GM19099 (cell line): ENCODE results near the gene ATP1B2.

Experiments
- POLR2A ChIP-seq: IDR thresholded peaks from 3 replicates; pipeline ENCODE4 v1.6.1; 2011; ENCODE audit warnings: low read depth; ENCODE audit not compliant: insufficient read length; ENCODE audit errors: extremely low read depth

ATP1B2 gene

GRCh38 chr17:7654832-7655540 is 4.3 kb downstream of the ATP1B2 start:
- no peak for TF ChIP-seq POLR2A

DNA sequence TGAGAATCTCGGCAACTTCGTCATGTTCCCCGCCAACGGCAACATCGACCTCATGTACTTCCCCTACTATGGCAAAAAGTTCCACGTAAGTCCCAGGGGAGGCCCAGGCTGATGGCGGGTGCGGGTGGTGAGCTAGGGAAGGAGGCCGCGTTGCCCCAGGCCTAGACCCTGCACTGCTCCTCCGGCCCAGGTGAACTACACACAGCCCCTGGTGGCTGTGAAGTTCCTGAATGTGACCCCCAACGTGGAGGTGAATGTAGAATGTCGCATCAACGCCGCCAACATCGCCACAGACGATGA is 4.8 kb downstream of the ATP1B2 start:
- no peak for TF ChIP-seq POLR2A

GRCh38 chr17:7656958-7657609 is 6.4 kb downstream of the ATP1B2 start:
- TF ChIP-seq POLR2A = no peak

- TF ChIP-seq POLR2A = no peak
These were observed 17.1 kb downstream of the ATP1B2 start for GRCh38 chr17:7667656-7668406.

GRCh38 chr17:7668482-7668881 is 17.8 kb downstream of the ATP1B2 start:
- TF ChIP-seq POLR2A = no peak

DNA sequence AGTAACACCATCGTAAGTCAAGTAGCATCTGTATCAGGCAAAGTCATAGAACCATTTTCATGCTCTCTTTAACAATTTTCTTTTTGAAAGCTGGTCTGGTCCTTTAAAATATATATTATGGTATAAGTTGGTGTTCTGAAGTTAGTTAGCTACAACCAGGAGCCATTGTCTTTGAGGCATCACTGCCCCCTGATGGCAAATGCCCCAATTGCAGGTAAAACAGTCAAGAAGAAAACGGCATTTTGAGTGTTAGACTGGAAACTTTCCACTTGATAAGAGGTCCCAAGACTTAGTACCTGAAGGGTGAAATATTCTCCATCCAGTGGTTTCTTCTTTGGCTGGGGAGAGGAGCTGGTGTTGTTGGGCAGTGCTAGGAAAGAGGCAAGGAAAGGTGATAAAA is 22.5 kb downstream of the ATP1B2 start:
- no peak for TF ChIP-seq POLR2A

DNA sequence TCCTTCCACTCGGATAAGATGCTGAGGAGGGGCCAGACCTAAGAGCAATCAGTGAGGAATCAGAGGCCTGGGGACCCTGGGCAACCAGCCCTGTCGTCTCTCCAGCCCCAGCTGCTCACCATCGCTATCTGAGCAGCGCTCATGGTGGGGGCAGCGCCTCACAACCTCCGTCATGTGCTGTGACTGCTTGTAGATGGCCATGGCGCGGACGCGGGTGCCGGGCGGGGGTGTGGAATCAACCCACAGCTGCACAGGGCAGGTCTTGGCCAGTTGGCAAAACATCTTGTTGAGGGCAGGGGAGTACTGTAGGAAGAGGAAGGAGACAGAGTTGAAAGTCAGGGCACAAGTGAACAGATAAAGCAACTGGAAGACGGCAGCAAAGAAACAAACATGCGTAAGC is 24.2 kb downstream of the ATP1B2 start:
- TF ChIP-seq POLR2A = no peak

DNA sequence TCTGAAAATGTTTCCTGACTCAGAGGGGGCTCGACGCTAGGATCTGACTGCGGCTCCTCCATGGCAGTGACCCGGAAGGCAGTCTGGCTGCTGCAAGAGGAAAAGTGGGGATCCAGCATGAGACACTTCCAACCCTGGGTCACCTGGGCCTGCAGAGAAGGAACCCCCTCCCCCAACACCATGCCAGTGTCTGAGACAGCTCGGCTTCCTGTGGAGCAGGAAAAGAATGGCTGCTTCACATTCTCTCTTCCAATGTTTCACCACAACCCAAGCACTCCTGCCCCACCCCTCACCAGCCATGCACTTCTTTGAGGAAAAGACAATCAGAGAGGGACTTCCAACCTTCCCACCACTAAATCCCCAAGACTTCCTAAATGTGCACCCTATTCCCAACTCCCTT is 25.8 kb downstream of the ATP1B2 start:
- TF ChIP-seq POLR2A = no peak

DNA sequence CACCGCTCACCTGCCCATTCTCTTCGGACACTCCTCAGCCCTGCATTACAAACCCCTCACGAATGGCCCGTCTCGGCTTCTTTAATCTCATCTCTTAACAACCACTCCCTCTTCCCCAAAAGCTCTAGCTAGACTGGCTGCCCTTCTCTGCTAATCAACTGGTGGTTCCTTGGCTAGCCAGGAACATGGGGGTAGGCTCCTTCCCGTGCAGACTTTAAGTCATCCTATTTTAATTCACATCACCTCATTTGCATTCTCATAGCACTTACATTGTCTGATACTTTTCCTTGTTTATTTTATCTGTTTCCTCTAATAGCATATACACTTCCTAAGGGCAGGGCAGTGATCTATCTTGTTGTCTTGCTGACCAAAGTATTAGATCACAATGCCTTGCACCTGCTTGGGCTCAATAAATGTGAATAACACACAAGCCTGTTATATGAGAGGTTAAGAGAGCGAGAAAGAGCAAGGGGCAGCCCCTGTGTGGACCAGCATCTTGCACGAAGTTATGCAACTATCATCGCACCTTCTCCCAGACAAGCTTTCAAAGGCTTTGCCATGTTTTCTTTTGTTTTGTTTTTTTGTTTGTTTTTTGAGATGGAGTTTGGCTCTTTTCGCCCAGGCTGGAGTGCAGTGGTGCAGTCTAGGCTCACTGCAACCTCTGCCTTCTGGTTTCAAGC is 26.8 kb downstream of the ATP1B2 start:
- no peak for TF ChIP-seq POLR2A

DNA sequence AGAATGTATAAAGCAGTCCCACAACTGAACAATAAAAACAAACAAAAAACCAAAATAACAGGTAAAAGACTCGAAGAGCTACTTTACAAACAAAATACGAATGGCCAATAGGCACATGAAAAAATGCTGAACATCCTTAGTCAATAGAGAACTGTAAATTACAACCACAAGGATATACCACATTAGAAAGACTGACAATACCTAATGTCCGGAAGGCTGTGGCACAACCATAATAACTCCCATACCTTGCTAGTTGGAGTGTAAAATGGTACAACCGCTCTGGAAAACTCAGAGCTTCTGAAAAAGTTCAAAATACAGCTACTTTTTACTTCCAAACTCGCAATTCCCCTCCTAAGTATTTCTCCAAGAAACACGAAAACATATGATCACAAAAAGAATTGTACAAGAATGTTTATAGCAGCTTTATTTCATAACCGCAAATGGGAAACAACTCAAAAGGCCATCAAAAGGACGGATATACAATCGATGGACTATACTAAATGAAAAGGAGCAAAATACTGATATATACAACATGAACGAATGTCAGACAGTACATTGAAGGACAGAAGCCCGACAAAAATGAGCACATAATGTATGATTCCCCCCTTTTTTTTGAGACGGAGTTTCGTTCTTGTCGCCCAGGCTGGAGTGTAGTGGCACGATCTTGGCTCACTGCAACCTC is 34.3 kb downstream of the ATP1B2 start:
- TF ChIP-seq POLR2A = no peak

- TF ChIP-seq POLR2A = peak; percentile 79
These were observed 35.0 kb downstream of the ATP1B2 start for GRCh38 chr17:7685533-7686221.

DNA sequence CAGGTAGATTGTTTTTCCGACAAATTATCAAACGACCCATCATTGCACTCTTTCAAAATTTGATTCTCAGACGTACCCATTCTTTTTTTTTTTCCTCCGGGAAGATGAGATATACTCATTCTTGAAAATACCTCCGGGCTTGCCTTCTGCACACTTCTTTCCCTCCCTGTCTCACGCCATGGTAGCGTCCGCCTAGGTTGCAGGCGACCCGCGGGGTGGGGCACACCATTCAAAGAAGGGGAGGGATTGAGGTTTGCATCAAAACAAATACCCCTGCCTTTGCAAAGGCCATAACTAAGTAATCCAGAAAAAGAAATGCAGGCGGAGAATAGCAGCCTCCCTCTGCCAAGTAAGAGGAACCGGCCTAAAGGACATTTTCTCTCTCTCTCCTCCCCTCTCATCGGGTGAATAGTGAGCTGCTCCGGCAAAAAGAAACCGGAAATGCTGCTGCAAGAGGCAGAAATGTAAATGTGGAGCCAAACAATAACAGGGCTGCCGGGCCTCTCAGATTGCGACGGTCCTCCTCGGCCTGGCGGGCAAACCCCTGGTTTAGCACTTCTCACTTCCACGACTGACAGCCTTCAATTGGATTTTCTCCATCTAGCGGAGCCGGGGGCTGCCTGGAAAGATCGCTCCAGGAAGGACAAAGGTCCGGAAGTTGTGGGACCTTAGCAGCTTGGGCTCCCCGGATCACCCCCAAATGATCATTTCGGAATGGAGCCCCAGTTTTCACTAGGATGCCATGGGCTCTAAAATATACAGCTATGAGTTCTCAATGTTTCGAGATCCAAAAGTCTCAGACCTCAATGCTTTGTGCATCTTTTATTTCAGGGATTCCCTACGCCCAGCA is 35.7 kb downstream of the ATP1B2 start:
- TF ChIP-seq POLR2A = peak; percentile 92

DNA sequence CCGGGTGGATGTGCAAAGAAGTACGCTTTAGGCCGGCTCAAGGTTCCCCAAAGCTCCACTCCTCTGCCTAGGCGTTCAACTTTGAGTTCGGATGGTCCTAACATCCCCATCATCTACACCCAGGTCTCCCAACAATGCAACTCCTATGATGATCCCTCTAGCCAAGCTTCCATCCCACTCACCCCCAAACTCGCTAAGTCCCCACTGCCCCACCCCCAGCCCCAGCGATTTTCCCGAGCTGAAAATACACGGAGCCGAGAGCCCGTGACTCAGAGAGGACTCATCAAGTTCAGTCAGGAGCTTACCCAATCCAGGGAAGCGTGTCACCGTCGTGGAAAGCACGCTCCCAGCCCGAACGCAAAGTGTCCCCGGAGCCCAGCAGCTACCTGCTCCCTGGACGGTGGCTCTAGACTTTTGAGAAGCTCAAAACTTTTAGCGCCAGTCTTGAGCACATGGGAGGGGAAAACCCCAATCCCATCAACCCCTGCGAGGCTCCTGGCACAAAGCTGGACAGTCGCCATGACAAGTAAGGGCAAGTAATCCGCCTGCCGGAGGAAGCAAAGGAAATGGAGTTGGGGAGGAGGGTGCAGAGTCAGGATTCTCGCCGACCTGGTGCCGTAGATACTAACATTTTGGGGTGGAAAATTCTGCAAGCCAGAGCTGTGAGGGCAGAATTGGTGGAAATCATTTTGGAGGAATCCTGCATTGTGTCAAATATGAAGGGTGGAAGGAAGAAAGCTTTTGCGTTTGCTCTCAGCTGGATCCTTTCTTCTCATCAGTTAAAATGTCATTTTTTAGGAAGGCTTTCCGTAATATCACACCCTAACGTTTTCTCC is 36.6 kb downstream of the ATP1B2 start, which contains the start of gene TP53:
TSS of gene TP53 (minus strand) at position 419 of the 836 bp plus-strand sequence. CDS start 10,896 bp downstream, outside the sequence.
- TF ChIP-seq POLR2A = peak; percentile 99
